Right atrium auricular region (tissue), 2 donors: Measurements from ENCODE around the gene KIF3A. TPM values are rescaled to one million over a fixed set of nuclear protein-coding genes. Genes with fewer than 3 reads are reported as not detected.

Experiments
- DNase-seq: peaks from one replicate; pipeline ENCODE4 v3.0.0-alpha.2; 2019; ENCODE audit warnings: low spot score
- H3K27ac ChIP-seq, 2 donors: fragments of 200-600 bp; sonication (generic); 1 replicate in 1 of 2; 2 replicates in 1 of 2; pipeline ENCODE4 v1.5.1; 2016 to 2019
- H3K27me3 ChIP-seq, 2 donors: fragments of 200-600 bp; sonication (generic); one replicate each; pipeline versions ENCODE4 v1.5.1 to v1.6.0; 2017 to 2019
- H3K36me3 ChIP-seq: fragments of 200-600 bp; sonication (generic); one replicate; pipeline ENCODE4 v1.5.1; 2016
- H3K4me1 ChIP-seq, 2 donors: fragments of 200-600 bp; sonication (generic); one replicate each; pipeline versions ENCODE4 v1.5.1 to v1.6.0; 2017 to 2019
- H3K4me3 ChIP-seq, 2 donors: fragments of 200-600 bp; sonication (generic); 1 replicate in 1 of 2; 2 replicates in 1 of 2; pipeline ENCODE4 v1.5.1; 2017 to 2019; ENCODE audit warnings: mild to moderate bottlenecking in 1 of 2, moderate library complexity in 1 of 2
- H3K9me3 ChIP-seq, 2 donors: fragments of 200-600 bp; sonication (generic); one replicate each; pipeline ENCODE4 v1.5.1; 2019
- total RNA-seq, 2 donors: library from RNA; depleted of rRNA; stranded (reverse); fragments of >200 nt; gene quantifications; one replicate each; pipeline ENCODE4 v1.1.0, GENCODE V29; 2016
- TF ChIP-seq, protein P1 (sequence below), 2 donors: fragments of 200-600 bp; sonication (generic); IDR thresholded peaks; one replicate each; pipeline ENCODE4 v1.5.1; 2019; ENCODE audit warnings: antibody characterized with exemption in 2 of 2

Gene KIF3A
- total RNA-seq, 2 donors from 2014 or later = 5.6 to 7.2 TPM

- Histone ChIP-seq H3K27ac (no peak overlapping the region), H3K36me3 (no peaks in the 10 kb centered on the region), H3K4me3 (no peak overlapping the region), H3K4me1 (peaks cover 0 to 11% of the 10 kb centered on the region in 2 donors), H3K9me3 (no peaks in the 10 kb centered on the region), H3K27me3 (no peaks in the 10 kb centered on the region)
- no peak for DNase-seq
- TF ChIP-seq, protein P1, sequence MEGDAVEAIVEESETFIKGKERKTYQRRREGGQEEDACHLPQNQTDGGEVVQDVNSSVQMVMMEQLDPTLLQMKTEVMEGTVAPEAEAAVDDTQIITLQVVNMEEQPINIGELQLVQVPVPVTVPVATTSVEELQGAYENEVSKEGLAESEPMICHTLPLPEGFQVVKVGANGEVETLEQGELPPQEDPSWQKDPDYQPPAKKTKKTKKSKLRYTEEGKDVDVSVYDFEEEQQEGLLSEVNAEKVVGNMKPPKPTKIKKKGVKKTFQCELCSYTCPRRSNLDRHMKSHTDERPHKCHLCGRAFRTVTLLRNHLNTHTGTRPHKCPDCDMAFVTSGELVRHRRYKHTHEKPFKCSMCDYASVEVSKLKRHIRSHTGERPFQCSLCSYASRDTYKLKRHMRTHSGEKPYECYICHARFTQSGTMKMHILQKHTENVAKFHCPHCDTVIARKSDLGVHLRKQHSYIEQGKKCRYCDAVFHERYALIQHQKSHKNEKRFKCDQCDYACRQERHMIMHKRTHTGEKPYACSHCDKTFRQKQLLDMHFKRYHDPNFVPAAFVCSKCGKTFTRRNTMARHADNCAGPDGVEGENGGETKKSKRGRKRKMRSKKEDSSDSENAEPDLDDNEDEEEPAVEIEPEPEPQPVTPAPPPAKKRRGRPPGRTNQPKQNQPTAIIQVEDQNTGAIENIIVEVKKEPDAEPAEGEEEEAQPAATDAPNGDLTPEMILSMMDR (IDR thresholded peaks at IDR 0.05) = no peak
Measured at GRCh38 chr5:132781029-132781428, 43.7 kb upstream of the KIF3A start.

DNA sequence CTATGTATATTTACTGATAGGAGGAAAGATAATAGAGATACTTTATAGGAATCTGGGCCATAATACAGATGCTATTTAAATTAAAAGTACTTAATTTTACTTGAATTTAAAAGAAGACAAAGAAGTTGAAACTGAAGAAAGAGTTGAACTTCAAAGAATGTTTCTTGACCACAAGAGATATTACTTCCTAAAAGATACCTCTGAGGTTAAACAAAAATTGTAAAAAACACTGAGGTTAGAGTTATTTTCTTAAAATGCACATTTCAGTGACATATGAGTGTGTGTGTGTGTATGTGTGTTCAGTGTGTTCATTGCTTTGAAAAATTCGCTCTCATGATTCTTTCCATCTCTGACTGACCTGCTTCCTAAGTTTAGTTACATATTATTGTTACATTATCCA lies 43.2 kb upstream of the KIF3A start:
- H3K36me3 ChIP-seq = no peaks in the 10 kb centered on the region
- no peaks in the 10 kb centered on the region for H3K27me3 ChIP-seq
- no peak overlapping the region for H3K4me3 ChIP-seq
- peaks cover 0 to 15% of the 10 kb centered on the region in 2 donors for H3K4me1 ChIP-seq
- no peak for DNase-seq
- no peaks in the 10 kb centered on the region for H3K9me3 ChIP-seq
- no peak overlapping the region for H3K27ac ChIP-seq
- TF ChIP-seq, protein P1 (IDR thresholded peaks at IDR 0.05) = no peak

DNA sequence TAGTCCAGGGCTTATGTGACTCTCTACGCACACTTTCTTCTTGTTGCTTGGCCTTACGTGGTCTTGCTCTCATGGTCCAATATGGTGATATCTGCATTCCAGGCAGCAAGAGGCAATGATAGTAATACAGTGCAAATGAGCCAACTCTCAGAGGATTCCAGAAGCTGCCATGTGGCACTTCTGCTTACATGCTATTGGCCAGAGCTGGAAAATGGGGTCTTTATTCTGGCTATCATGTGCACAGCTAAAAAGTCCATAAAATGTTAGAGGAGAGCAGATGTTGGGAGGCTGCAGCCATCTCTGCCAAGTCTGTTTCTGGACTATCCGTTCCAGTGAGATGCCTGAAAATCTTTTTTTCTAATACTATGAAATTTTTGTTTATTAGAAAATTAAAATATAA lies 42.6 kb upstream of the KIF3A start:
- no peak overlapping the region for H3K27ac ChIP-seq
- no peaks in the 10 kb centered on the region for H3K36me3 ChIP-seq
- no peak overlapping the region for H3K4me3 ChIP-seq
- TF ChIP-seq, protein P1 (IDR thresholded peaks at IDR 0.05) = no peak
- peaks cover 0 to 21% of the 10 kb centered on the region in 2 donors for H3K4me1 ChIP-seq
- DNase-seq = no peak
- H3K27me3 ChIP-seq = no peaks in the 10 kb centered on the region
- no peaks in the 10 kb centered on the region for H3K9me3 ChIP-seq

- Histone ChIP-seq H3K36me3 (no peaks in the 10 kb centered on the region), H3K9me3 (no peaks in the 10 kb centered on the region), H3K27ac (no peak overlapping the region), H3K4me1 (peaks cover 0 to 32% of the 10 kb centered on the region in 2 donors), H3K4me3 (no peak overlapping the region), H3K27me3 (no peaks in the 10 kb centered on the region)
- TF ChIP-seq, protein P1 (IDR thresholded peaks at IDR 0.05) = no peak
- DNase-seq = no peak
Measured at GRCh38 chr5:132778856-132779255, 41.5 kb upstream of the KIF3A start.

- H3K36me3 ChIP-seq = no peaks in the 10 kb centered on the region
- no peak for DNase-seq
- peaks cover 0 to 40% of the 10 kb centered on the region in 2 donors for H3K4me1 ChIP-seq
- TF ChIP-seq, protein P1 (IDR thresholded peaks at IDR 0.05) = no peak
- H3K27me3 ChIP-seq = no peaks in the 10 kb centered on the region
- H3K4me3 ChIP-seq = peak overlapping the region in 1 of 2 donors; percentile 83
- H3K27ac ChIP-seq = peak overlapping the region; percentile 66 to 77
- no peaks in the 10 kb centered on the region for H3K9me3 ChIP-seq
Measured at GRCh38 chr5:132778129-132778528, 40.8 kb upstream of the KIF3A start.
